ENCODE data around the gene TTLL11.

DNA sequence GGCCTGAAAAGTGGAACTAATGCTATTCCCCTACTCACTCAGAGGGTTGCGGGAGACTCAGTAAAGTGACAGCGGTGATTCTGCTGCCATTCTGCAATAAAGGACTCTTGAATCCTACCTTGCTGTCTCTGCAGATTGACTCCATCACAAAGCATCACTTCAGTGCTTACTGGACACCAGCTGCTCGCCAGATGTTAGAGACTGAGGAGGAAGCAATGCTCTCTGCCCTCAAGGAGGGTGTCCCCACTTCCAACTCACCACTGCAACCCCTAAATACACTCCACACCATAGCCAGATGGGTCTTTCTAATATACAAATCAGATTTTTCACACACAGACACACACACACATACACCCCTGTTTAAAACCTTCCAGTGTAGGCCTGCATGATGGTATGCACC lies 21.4 kb downstream of the TTLL11 start:
- TF ChIP-seq POLR2A (IDR thresholded peaks at IDR 0.05), result no peak
- TF ChIP-seq, protein P1, sequence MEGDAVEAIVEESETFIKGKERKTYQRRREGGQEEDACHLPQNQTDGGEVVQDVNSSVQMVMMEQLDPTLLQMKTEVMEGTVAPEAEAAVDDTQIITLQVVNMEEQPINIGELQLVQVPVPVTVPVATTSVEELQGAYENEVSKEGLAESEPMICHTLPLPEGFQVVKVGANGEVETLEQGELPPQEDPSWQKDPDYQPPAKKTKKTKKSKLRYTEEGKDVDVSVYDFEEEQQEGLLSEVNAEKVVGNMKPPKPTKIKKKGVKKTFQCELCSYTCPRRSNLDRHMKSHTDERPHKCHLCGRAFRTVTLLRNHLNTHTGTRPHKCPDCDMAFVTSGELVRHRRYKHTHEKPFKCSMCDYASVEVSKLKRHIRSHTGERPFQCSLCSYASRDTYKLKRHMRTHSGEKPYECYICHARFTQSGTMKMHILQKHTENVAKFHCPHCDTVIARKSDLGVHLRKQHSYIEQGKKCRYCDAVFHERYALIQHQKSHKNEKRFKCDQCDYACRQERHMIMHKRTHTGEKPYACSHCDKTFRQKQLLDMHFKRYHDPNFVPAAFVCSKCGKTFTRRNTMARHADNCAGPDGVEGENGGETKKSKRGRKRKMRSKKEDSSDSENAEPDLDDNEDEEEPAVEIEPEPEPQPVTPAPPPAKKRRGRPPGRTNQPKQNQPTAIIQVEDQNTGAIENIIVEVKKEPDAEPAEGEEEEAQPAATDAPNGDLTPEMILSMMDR (IDR thresholded peaks at IDR 0.05), result no peak

All from uterus (tissue), 2 donors.